ENCODE results near the gene MIDN.

MIDN gene

GRCh38 chr19:1283917-1284292, 35.5 kb downstream of the MIDN start:
- no peak for DNase-seq

- DNase-seq = no peak
These were observed 36.1 kb downstream of the MIDN start for GRCh38 chr19:1284293-1284978.

- no peak for DNase-seq
These were observed 36.8 kb downstream of the MIDN start for GRCh38 chr19:1284979-1285736.

DNA sequence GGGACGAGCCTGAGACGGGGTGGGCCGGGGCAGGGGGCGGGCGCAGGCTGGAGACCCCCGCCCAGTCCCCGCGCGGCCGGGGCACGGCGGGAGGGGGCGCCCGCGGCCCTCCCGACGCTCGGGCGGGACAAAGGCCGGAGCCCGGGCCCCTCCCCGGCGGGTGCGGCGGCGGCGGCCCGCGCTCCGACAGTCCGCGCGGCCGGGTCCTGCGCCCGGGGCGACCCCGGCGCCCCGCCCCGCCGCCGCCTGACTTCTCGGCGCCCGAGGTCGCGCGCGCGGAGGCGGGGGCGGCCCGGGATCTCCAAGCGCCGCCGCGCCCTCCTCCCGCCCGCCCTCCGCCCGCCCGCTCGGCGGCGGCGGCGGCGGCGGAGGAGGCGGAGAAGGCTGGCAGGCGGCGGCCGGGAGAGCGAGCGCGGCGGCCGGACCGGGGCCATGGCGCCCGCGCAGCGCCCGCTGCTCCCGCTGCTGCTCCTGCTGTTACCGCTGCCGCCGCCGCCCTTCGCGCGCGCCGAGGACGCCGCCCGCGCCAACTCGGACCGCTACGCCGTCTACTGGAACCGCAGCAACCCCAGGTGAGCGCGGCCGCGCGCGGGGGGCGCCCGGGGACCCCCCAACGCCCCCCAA, 37.5 kb downstream of the MIDN start, which contains the start of gene EFNA2:
Gene EFNA2 (plus strand): TSS at position 137 of the 624 bp plus-strand sequence. CDS start 296 bp downstream, at position 433.
- DNase-seq = no peak

DNA sequence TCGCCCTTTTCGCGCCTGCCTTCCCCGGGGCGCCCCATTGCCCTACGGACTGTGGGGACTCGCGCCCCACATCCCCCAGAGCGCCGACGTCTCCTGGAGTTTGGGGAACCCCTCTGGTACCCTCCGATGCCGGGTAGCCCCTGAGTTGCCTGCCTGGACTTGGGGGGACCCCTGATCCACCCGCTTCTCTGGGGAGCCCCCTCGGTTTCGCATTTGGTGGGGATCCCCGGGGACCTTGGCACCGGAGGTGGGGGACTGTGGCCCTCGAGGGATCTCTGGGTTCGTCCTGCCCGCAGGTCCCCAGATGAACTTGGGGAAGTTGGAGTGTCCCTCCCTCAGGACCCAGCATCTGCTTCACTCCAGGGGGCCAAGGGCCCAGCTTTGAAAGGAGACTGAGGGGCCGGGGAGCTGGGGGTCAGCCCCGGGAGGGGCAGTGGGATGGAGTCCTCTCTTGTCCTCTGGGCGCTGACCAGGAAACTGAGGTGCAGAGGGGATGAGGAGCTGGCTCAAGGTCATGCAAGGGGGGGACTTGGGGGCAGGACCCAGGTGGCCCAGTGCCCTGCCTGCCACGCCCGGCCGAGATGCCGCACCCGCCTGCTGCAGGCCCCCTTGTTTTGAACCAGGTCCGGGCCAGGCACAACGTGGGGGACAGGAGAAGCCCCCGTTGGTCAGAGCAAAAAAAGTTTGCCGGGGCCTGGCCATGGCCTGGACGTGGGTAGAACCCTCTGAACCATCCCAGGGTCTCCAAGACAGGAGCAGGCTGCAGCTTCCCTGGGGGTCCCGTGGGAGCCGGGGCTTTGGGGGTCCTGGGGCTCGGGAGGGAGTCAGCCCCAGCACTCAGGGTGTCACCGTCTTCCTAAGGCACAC, 38.3 kb downstream of the MIDN start:
- DNase-seq = no peak

- DNase-seq = no peak
These were observed 39.2 kb downstream of the MIDN start for GRCh38 chr19:1287354-1288225.

GRCh38 chr19:1288226-1288612, 39.8 kb downstream of the MIDN start:
- DNase-seq = no peak

GRCh38 chr19:1288833-1289685, 40.7 kb downstream of the MIDN start:
- DNase-seq = no peak

GRCh38 chr19:1289686-1290025, 41.3 kb downstream of the MIDN start:
- DNase-seq = no peak

DNA sequence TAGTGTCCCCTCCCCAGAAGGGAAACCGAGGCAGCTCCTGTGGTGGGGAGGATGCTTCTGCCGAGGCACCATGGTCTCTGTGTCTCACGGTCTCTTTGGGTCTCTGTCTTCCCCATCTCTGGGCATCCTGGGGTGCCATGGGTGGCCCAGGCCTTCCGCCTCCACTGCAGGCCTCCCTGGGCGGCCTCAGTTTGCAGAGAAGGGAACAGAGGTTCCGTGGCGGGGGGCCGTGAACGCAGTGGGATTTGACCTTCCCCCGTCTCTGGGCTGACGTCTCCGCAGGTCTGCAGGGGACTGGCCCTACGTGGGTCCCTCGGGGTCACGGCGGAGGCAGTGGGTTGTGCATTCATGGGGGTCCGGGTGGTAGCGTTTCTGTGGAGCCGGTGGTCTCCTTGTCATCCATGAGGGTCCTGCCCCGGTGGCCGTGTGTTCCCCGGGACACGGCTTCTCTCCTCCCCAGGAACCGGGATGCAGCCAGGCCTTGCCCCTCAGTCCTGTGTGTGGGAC, 41.9 kb downstream of the MIDN start:
- no peak for DNase-seq

GRCh38 chr19:1290703-1291651, 42.6 kb downstream of the MIDN start:
- DNase-seq = no peak

GRCh38 chr19:1291761-1292418, 43.5 kb downstream of the MIDN start:
- DNase-seq = no peak

DNA sequence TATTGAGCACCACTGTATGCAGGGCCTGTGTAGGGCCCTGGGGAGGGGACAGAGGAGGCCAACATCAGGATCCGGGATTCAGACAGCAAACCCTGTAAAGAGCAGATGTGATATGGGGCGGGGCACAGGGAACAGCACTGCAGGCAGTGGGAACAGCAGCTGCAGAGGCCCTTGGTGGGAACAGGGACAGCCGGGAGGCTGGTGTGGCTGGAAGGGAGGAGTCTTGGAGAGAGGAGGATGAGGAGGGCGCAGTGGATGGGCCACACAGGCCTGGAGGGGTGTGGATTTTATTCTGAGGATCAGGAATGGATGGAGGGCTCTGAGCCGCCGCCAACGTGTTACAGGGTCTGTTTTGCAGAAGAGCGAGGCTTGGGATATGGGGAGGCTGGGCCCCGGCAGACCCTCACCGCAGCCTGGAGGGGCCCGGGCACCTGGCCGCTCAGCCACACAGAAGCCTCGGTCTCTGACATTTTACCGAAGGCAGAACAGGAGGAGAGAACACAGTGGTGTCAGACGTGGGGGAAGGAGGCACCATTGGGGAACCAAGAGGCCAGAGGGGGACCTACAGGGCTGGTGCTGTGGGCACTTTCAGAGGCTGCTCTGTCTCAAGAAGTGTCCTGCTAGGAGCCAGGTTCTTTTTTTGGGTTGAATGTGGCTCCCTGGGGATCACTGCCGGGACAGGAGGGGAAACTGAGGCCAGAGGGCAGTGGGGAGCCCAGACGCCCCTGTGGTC, 44.2 kb downstream of the MIDN start:
- DNase-seq = no peak

GRCh38 chr19:1293782-1294604, 45.6 kb downstream of the MIDN start:
- DNase-seq = no peak

- no peak for DNase-seq
These were observed 46.3 kb downstream of the MIDN start for GRCh38 chr19:1294688-1295087.

DNA sequence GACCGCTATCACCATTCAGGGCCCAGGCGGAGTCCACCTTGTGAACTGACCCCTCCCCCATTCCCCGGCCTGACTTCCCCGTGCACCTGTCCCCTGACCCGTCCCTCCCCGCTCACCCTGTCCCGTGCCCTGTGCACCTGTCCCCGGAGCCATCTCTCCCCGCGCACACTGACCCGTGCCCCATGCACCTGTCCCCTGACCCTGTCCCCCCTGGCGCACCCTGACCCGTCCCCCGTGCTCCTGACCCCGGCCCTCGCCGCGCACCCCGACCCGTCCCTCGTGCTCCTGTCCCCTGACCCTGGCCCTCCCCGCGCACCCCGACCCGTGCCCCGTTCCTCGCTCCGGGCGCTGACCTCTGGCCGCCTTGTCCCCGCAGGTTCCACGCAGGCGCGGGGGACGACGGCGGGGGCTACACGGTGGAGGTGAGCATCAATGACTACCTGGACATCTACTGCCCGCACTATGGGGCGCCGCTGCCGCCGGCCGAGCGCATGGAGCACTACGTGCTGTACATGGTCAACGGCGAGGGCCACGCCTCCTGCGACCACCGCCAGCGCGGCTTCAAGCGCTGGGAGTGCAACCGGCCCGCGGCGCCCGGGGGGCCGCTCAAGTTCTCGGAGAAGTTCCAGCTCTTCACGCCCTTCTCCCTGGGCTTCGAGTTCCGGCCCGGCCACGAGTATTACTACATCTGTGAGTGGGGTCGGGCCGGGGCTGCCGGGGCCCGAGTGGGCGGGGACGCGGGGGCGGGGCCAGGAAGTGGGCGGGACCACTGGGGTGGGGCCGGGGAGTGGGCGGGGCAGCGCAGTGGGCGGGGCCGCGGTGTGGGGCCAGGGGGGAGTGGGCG, 47.0 kb downstream of the MIDN start:
- peak; percentile 17 for DNase-seq

GRCh38 chr19:1296078-1296477, 47.7 kb downstream of the MIDN start:
- no peak for DNase-seq

Data from inflammatory macrophage treated with lipopolysaccharide for 4 hours (primary cell).